ENCODE data around the gene GRK4. TPM values are rescaled to one million over a fixed set of nuclear protein-coding genes. Genes with fewer than 3 reads are reported as not detected.

GRK4 gene
- total RNA-seq, 1 experiment from 2014 or later, result 3.7 TPM

DNA sequence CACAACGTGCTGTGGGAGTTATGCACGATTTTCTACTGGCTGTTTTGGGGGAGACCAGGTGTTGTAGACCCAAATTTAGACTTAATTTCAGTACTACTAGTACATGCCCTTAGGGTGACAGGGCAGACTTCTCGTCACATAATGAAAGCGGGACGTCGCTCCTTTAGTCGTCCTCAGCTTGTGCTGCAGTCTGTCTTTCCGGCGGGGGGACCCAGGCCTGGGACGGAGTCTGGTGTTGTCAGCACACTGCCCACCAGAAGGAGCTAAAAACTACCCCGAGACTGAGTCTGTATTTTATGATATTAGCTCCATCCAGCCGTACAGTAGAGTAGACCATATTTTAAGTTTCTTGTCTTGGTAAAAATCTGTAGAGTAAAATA, 35.7 kb upstream of the GRK4 start:
- no peak overlapping the region for H2AFZ ChIP-seq (ENCODE audit: low read length)
- no peaks in the 10 kb centered on the region for H3K27me3 ChIP-seq (ENCODE audit: low read length)
- BruUV-seq (replicated peaks), result no TSS peak
- no peak overlapping the region for H3K4me3 ChIP-seq (ENCODE audit: low read length)
- intact Hi-C loops (cut with micrococcal nuclease), result no loop called here
- no peaks in the 10 kb centered on the region for H4K20me1 ChIP-seq (ENCODE audit: low read length)
- peaks cover under 1% of the 10 kb centered on the region for H3K79me2 ChIP-seq (ENCODE audit: low read length)
- H3K4me2 ChIP-seq (ENCODE audit: low read length), result no peak overlapping the region
- CTCF ChIA-PET, result no interaction called here
- H3F3A ChIP-seq (ENCODE audit: low read length, unreplicated experiment), result no peaks in the 10 kb centered on the region
- no peaks in the 10 kb centered on the region; the same call in 1 of the 2 replicates for H3K36me3 ChIP-seq (ENCODE audit: low read depth, low read length)
- no peak overlapping the region for H3K9ac ChIP-seq (ENCODE audit: low read length)
- no peaks in the 10 kb centered on the region for H3K4me1 ChIP-seq (ENCODE audit: insufficient read depth, low read length)
- H3K27ac ChIP-seq (ENCODE audit: low read length), result no peak overlapping the region
- TF ChIP-seq EZH2 (IDR thresholded peaks at IDR 0.05; ENCODE audit: low read length, unreplicated experiment) (no peak), EZH2phosphoT487 (IDR thresholded peaks at IDR 0.05; ENCODE audit: borderline replicate concordance, low read length) (no peak)
- TF ChIP-seq, protein P1, sequence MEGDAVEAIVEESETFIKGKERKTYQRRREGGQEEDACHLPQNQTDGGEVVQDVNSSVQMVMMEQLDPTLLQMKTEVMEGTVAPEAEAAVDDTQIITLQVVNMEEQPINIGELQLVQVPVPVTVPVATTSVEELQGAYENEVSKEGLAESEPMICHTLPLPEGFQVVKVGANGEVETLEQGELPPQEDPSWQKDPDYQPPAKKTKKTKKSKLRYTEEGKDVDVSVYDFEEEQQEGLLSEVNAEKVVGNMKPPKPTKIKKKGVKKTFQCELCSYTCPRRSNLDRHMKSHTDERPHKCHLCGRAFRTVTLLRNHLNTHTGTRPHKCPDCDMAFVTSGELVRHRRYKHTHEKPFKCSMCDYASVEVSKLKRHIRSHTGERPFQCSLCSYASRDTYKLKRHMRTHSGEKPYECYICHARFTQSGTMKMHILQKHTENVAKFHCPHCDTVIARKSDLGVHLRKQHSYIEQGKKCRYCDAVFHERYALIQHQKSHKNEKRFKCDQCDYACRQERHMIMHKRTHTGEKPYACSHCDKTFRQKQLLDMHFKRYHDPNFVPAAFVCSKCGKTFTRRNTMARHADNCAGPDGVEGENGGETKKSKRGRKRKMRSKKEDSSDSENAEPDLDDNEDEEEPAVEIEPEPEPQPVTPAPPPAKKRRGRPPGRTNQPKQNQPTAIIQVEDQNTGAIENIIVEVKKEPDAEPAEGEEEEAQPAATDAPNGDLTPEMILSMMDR (conservative IDR thresholded peaks at IDR 0.05; ENCODE audit: low read depth, low read length), result no peak
- H3K9me2 ChIP-seq (replicated peaks; ENCODE audit: low read length), result no peaks in the 10 kb centered on the region
- ATAC-seq (no peak), DNase-seq (no peak)
- POLR2A ChIA-PET (ENCODE audit: unreplicated experiment), result interaction anchor here (0.6 kb wide), 1 partner anchor 62 kb away, joined by 7 read pairs; no protein-coding TSS in a partner anchor
- no peaks in the 10 kb centered on the region for H3K9me3 ChIP-seq (ENCODE audit: low read length)

DNA sequence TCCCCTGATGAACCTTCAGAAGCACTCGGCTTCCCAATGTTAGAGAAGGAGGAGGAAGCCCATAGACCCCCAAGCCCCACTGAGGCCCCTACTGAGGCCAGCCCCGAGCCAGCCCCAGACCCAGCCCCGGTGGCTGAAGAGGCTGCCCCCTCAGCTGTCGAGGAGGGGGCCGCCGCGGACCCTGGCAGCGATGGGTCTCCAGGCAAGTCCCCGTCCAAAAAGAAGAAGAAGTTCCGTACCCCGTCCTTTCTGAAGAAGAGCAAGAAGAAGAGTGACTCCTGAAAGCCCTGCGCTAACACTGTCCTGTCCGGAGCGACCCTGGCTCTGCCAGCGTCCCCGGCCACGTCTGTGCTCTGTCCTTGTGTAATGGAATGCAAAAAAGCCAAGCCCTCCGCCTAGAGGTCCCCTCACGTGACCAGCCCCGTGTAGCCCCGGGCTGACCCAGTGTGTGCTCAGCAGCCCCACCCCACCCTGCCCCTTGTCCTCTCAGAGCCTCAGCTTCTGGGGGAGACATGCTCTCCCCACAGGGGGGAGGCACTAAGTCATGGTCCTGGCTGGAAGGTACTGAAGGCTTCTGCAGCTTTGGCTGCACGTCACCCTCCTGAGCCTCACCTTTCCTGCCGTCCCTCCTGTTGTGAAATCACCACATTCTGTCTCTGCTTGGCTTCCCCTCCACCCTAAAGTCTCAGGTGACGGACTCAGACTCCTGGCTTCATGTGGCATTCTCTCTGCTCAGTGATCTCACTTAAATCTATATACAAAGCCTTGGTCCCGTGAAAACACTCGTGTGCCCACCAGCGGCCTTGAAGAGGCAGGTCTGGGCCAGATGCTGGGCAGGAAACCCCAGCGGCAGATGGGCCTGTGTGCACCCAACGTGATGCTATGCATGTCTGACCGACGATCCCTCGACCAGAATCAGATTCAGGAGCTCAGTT, 34.9 kb upstream of the GRK4 start:
- no TSS peak for BruUV-seq (replicated peaks)

More for the DNA sequence above, 34.9 kb upstream of the GRK4 start:
- ATAC-seq, result no peak
- H3K9me3 ChIP-seq (ENCODE audit: low read length), result no peaks in the 10 kb centered on the region
- H3F3A ChIP-seq (ENCODE audit: low read length, unreplicated experiment), result no peaks in the 10 kb centered on the region
- ChIA-PET CTCF (no interaction called here), POLR2A (ENCODE audit: unreplicated experiment) (no interaction called here)
- intact Hi-C loops (cut with micrococcal nuclease), result no loop called here
- H3K4me1 ChIP-seq (ENCODE audit: insufficient read depth, low read length), result peaks cover 8% of the 10 kb centered on the region; the same call in 1 of the 2 replicates
- H3K4me2 ChIP-seq (ENCODE audit: low read length), result no peak overlapping the region
- H4K20me1 ChIP-seq (ENCODE audit: low read length), result no peaks in the 10 kb centered on the region
- no peaks in the 10 kb centered on the region; the same call in 1 of the 2 replicates for H3K36me3 ChIP-seq (ENCODE audit: low read depth, low read length)
- H3K9ac ChIP-seq (ENCODE audit: low read length), result no peak overlapping the region
- H3K9me2 ChIP-seq (replicated peaks; ENCODE audit: low read length), result no peaks in the 10 kb centered on the region
- H3K79me2 ChIP-seq (ENCODE audit: low read length), result peaks cover 9% of the 10 kb centered on the region
- no peak overlapping the region for H3K27ac ChIP-seq (ENCODE audit: low read length)
- no peaks in the 10 kb centered on the region for H3K27me3 ChIP-seq (ENCODE audit: low read length)
- H2AFZ ChIP-seq (ENCODE audit: low read length), result no peak overlapping the region
- no peak overlapping the region for H3K4me3 ChIP-seq (ENCODE audit: low read length)
- DNase-seq, result no peak
- TF ChIP-seq, protein P1 (conservative IDR thresholded peaks at IDR 0.05; ENCODE audit: low read depth, low read length), result no peak
- TF ChIP-seq EZH2 (IDR thresholded peaks at IDR 0.05; ENCODE audit: low read length, unreplicated experiment) (no peak), EZH2phosphoT487 (IDR thresholded peaks at IDR 0.05; ENCODE audit: borderline replicate concordance, low read length) (no peak)

Data from PC-3 (cell line).